SK-N-SH (cell line): ENCODE data around the gene HSPA12A.

ENCODE experiments used
- ELF1 ChIP-seq: IDR thresholded peaks from 2 replicates; pipeline ENCODE4 v1.4.0; 2012
- EZH2phosphoT487 ChIP-seq: fragments of 200-600 bp; sonication (generic); IDR thresholded peaks from 2 replicates; pipeline ENCODE4 v1.6.1; 2017; ENCODE audit warnings: low read depth, mixed run types, mild to moderate bottlenecking, antibody characterized with exemption, moderate library complexity, borderline replicate concordance
- NFIC ChIP-seq: IDR thresholded peaks from 2 replicates; pipeline ENCODE4 v1.4.0; 2012; ENCODE audit warnings: borderline replicate concordance
- NRF1 ChIP-seq: IDR thresholded peaks from 2 replicates; pipeline ENCODE4 v1.6.1; 2012; ENCODE audit warnings: low read depth, mild to moderate bottlenecking, low read length
- POLR2AphosphoS5 ChIP-seq: IDR thresholded peaks from 2 replicates; pipeline ENCODE4 v1.6.1; 2012; ENCODE audit warnings: low read depth, low read length
- RFX5 ChIP-seq: IDR thresholded peaks from 2 replicates; pipeline ENCODE4 v1.6.1; 2012; ENCODE audit warnings: mild to moderate bottlenecking, improper control_type of control experiment, low read length
- TAF1 ChIP-seq: IDR thresholded peaks from 2 replicates; pipeline ENCODE4 v1.6.1; 2012; ENCODE audit warnings: low read depth, mild to moderate bottlenecking, low read length, moderate library complexity, borderline replicate concordance
- TF ChIP-seq, protein P1 (sequence below): fragments of 150-350 bp; IDR thresholded peaks from 2 replicates; pipeline ENCODE4 v1.6.1; 2017; ENCODE audit warnings: antibody characterized with exemption, low read length, low read depth, borderline replicate concordance
- TF ChIP-seq, protein P2 (sequence below): fragments of 150-350 bp; IDR thresholded peaks from 2 replicates; pipeline ENCODE4 v1.6.1; 2016; ENCODE audit warnings: mild to moderate bottlenecking, low read depth, low read length
- TF ChIP-seq, protein P3 (sequence below): fragments of 200-600 bp; sonication (generic); IDR thresholded peaks from 2 replicates; pipeline ENCODE4 v1.6.1; 2017; ENCODE audit warnings: antibody characterized with exemption, mild to moderate bottlenecking, moderate library complexity

DNA sequence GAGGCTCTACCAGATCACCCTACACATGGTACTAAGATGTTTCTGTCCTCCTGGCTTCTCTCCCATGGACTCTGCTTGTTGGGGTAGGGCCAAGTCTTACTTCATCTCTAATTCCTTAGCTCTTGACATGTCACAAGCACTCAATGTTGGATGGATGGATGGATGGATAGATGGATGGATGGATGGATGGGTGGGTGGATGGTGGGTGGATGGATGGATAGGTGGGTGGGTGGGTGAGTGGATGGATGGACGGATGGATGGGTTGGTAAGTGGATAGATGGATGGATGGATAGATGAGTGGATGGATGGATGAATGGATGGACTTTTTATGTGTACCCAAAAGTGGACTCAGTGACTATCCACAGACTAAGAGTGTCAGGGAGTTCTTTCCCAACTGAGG is 28.5 kb downstream of the HSPA12A start:
- TF ChIP-seq, protein P1, sequence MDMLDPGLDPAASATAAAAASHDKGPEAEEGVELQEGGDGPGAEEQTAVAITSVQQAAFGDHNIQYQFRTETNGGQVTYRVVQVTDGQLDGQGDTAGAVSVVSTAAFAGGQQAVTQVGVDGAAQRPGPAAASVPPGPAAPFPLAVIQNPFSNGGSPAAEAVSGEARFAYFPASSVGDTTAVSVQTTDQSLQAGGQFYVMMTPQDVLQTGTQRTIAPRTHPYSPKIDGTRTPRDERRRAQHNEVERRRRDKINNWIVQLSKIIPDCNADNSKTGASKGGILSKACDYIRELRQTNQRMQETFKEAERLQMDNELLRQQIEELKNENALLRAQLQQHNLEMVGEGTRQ: no peak
- TF ChIP-seq TAF1 (no peak), NFIC (no peak), EZH2phosphoT487 (no peak), POLR2AphosphoS5 (no peak), RFX5 (no peak), NRF1 (no peak), ELF1 (no peak)
- TF ChIP-seq, protein P2, sequence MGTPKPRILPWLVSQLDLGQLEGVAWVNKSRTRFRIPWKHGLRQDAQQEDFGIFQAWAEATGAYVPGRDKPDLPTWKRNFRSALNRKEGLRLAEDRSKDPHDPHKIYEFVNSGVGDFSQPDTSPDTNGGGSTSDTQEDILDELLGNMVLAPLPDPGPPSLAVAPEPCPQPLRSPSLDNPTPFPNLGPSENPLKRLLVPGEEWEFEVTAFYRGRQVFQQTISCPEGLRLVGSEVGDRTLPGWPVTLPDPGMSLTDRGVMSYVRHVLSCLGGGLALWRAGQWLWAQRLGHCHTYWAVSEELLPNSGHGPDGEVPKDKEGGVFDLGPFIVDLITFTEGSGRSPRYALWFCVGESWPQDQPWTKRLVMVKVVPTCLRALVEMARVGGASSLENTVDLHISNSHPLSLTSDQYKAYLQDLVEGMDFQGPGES: no peak
- TF ChIP-seq, protein P3, sequence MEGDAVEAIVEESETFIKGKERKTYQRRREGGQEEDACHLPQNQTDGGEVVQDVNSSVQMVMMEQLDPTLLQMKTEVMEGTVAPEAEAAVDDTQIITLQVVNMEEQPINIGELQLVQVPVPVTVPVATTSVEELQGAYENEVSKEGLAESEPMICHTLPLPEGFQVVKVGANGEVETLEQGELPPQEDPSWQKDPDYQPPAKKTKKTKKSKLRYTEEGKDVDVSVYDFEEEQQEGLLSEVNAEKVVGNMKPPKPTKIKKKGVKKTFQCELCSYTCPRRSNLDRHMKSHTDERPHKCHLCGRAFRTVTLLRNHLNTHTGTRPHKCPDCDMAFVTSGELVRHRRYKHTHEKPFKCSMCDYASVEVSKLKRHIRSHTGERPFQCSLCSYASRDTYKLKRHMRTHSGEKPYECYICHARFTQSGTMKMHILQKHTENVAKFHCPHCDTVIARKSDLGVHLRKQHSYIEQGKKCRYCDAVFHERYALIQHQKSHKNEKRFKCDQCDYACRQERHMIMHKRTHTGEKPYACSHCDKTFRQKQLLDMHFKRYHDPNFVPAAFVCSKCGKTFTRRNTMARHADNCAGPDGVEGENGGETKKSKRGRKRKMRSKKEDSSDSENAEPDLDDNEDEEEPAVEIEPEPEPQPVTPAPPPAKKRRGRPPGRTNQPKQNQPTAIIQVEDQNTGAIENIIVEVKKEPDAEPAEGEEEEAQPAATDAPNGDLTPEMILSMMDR: no peak
